ENCODE data around the gene TTI1. TPM values are rescaled to one million over a fixed set of nuclear protein-coding genes. Genes with fewer than 3 reads are reported as not detected.

TTI1 gene
- total RNA-seq, 1 experiment from 2014 or later, result 37.4 TPM

GRCh38 chr20:38055294-38055693 lies 22.0 kb upstream of the TTI1 start:
- Mint-ChIP-seq H3K27me3 (ENCODE audit: low read depth) (no peaks in the 10 kb centered on the region), H3K9me3 (no peaks in the 10 kb centered on the region), H3K4me3 (no peak overlapping the region), H3K27ac (peak overlapping the region in 1 of 3 experiments; percentile 31; a peak in 2 of 7 replicates), H3K4me1 (peaks cover 2% of the 10 kb centered on the region in 2 experiments; a peak in 1 of 4 replicates), H3K36me3 (ENCODE audit: insufficient read depth in 1 of 3, low read depth in 3 of 3) (peaks cover 16 to 36% (median 16%) of the 10 kb centered on the region in 3 experiments; a peak in 6 of 7 replicates)
- H2BK120ac ChIP-seq (ENCODE audit: low read depth, low read length, poor library complexity, severe bottlenecking), result no peak overlapping the region
- H3K4ac ChIP-seq (ENCODE audit: low read depth, low read length), result no peak overlapping the region
- no peak overlapping the region for H3T11ph ChIP-seq (ENCODE audit: low read length)
- no peak for DNase-seq
- no peak for TF ChIP-seq CTCF (conservative IDR thresholded peaks at IDR 0.05)
- H3K18ac ChIP-seq (ENCODE audit: insufficient read length, low read depth, low read length), result no peak overlapping the region
- no peak overlapping the region for H3K4me2 ChIP-seq (ENCODE audit: insufficient read depth, insufficient read length, low read length)
- H2BK12ac ChIP-seq (ENCODE audit: insufficient read length, low read depth, low read length), result no peak overlapping the region
- no peak overlapping the region for H3K9ac ChIP-seq (ENCODE audit: extremely low read depth, insufficient read length, low read length)
- H2BK20ac ChIP-seq (ENCODE audit: low read depth, low read length, poor library complexity, severe bottlenecking), result no peak overlapping the region
- H4K20me1 ChIP-seq (ENCODE audit: control insufficient read depth, insufficient read depth, insufficient read length), result no peaks in the 10 kb centered on the region
- no peak overlapping the region for H2BK5ac ChIP-seq (ENCODE audit: insufficient read length, low read length)
- no peak overlapping the region for H4K5ac ChIP-seq (ENCODE audit: insufficient read length, low read depth, low read length)
- H2AK5ac ChIP-seq (ENCODE audit: insufficient read length, low read length), result no peak overlapping the region
- H3K79me1 ChIP-seq (ENCODE audit: insufficient read depth, low read depth, low read length, poor library complexity, severe bottlenecking), result no peaks in the 10 kb centered on the region
- H4K91ac ChIP-seq (ENCODE audit: insufficient read length, low read depth, low read length), result no peak overlapping the region
- no peak overlapping the region for H4K8ac ChIP-seq (replicated peaks; ENCODE audit: insufficient read length, low read depth, low read length)
- H3K27ac ChIP-seq (ENCODE audit: insufficient read length, low read depth, low read length), result no peak overlapping the region
- no peak overlapping the region for H3K56ac ChIP-seq (ENCODE audit: insufficient read length, low read depth, low read length)
- H2AFZ ChIP-seq (ENCODE audit: low read length), result no peak overlapping the region
- WGBS (ENCODE audit: extremely low coverage, insufficient read length, low lambda C conversion rate), result no CpG with 5 or more reads among the region's 4 CpGs
- no peak overlapping the region for H3K14ac ChIP-seq (ENCODE audit: insufficient read depth, low read length)
- H2BK15ac ChIP-seq (ENCODE audit: low read depth, low read length), result no peak overlapping the region
- H3K79me2 ChIP-seq (ENCODE audit: insufficient read depth, low read length), result peaks cover 6% of the 10 kb centered on the region; the same call in 1 of the 2 replicates
- no peaks in the 10 kb centered on the region for H3K9me3 ChIP-seq (ENCODE audit: control insufficient read depth, low read depth, low read length)
- no peaks in the 10 kb centered on the region for H3K4me1 ChIP-seq (ENCODE audit: insufficient read depth, low read length)
- no peak overlapping the region for H3K23ac ChIP-seq (ENCODE audit: insufficient read length, low read depth, low read length)
- no peaks in the 10 kb centered on the region for H3K27me3 ChIP-seq (ENCODE audit: insufficient read depth, low read length)
- H3K23me2 ChIP-seq (ENCODE audit: insufficient read length, low read depth, low read length, poor library complexity, severe bottlenecking), result no peaks in the 10 kb centered on the region

Measured in H9 (cell line).